ENCODE measurements around the gene HMCES.

DNA sequence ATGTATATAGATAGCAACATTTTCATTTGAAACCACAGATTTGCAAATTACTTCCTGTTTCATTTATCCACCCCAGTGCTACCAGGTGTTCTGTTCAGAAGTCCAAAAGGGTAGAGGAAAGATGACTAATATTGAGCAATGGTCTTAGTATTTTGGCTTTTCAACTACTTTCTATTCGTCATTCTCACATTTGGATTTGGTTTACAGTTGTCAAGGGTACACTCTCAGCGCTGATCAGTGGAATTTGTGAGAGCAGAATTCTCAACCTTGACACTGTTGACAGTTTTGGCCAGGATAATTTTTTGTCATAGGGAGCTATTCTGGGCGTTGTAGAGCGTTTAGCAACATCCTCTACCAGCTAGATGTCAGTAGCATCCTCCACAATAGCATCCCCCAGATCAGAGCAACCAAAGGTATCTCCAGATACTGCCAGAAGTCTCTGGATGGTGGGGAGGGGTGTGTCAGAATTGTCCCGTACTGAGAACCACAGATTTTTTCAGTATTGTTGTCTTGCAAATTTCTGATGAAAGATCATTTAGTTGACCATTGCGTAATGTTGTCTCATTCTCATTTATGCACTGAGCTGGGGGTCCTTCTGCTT lies 4.2 kb downstream of the HMCES start:
- TF ChIP-seq, protein P1, sequence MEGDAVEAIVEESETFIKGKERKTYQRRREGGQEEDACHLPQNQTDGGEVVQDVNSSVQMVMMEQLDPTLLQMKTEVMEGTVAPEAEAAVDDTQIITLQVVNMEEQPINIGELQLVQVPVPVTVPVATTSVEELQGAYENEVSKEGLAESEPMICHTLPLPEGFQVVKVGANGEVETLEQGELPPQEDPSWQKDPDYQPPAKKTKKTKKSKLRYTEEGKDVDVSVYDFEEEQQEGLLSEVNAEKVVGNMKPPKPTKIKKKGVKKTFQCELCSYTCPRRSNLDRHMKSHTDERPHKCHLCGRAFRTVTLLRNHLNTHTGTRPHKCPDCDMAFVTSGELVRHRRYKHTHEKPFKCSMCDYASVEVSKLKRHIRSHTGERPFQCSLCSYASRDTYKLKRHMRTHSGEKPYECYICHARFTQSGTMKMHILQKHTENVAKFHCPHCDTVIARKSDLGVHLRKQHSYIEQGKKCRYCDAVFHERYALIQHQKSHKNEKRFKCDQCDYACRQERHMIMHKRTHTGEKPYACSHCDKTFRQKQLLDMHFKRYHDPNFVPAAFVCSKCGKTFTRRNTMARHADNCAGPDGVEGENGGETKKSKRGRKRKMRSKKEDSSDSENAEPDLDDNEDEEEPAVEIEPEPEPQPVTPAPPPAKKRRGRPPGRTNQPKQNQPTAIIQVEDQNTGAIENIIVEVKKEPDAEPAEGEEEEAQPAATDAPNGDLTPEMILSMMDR (conservative IDR thresholded peaks at IDR 0.05), result no peak
- no peak for TF ChIP-seq ZFX (IDR thresholded peaks at IDR 0.05)

Data from C4-2B (cell line).